Panc1 (cell line): ENCODE results near the gene PKIB. TPM values are rescaled to one million over a fixed set of nuclear protein-coding genes. Genes with fewer than 3 reads are reported as not detected.

ENCODE experiments used
- ATAC-seq: fragments of 200-7000 bp; cut with Tn5 transposase; 2 replicates; pipeline ENCODE4 v1.9.1; 2020; ENCODE audit warnings: mild to moderate bottlenecking, moderate library complexity
- BruUV-seq: library from RNA; stranded (reverse); fragments of 400-500 nt; replicated peaks from 2 replicates; lab custom pipeline; 2021; lab: Mats Ljungman, UMichigan
- CTCF ChIA-PET: fragments of 300-600 bp; sonication (Branson Sonifier 250); formaldehyde crosslinking; loops from one replicate; lab custom pipeline; 2022; ENCODE audit warnings: antibody characterized with exemption; lab: Charles Lee
- POLR2A ChIA-PET: fragments of 300-600 bp; sonication (Branson Sonifier 250); formaldehyde crosslinking; loops from one replicate; lab custom pipeline; 2022; ENCODE audit warnings: antibody characterized with exemption; lab: Charles Lee
- DNase-seq: peaks from one replicate; pipeline ENCODE4 v3.0.0-alpha.2; 2010; ENCODE audit warnings: low read depth, low spot score
- H3K27ac ChIP-seq: 2 replicates; pipeline ENCODE4 v1.5.1; 2011; ENCODE audit warnings: mild to moderate bottlenecking, low read length, inconsistent platforms
- H3K27me3 ChIP-seq: fragments of 200-500 bp; sonication (Bioruptor generic); 2 replicates; pipeline ENCODE4 v1.6.0; 2014; ENCODE audit warnings: low read length, inconsistent platforms; ENCODE audit not compliant: control insufficient read depth, insufficient read depth
- H3K36me3 ChIP-seq: fragments of 200-500 bp; sonication (Bioruptor generic); 2 replicates; pipeline ENCODE4 v1.5.1; 2014; ENCODE audit warnings: inconsistent platforms, mild to moderate bottlenecking, low read length, moderate library complexity; ENCODE audit not compliant: control insufficient read depth, insufficient read depth
- H3K4me1 ChIP-seq: 2 replicates; pipeline ENCODE4 v1.5.1; 2011; ENCODE audit warnings: inconsistent platforms, mild to moderate bottlenecking, low read length, moderate library complexity; ENCODE audit not compliant: control insufficient read depth, insufficient read depth
- H3K4me3 ChIP-seq, 2 experiments: 2 replicates each; pipeline ENCODE4 v1.5.1; 2011 to 2012; ENCODE audit warnings: low read depth in 2 of 2, low read length in 2 of 2, mild to moderate bottlenecking in 2 of 2, inconsistent platforms in 1 of 2, moderate library complexity in 1 of 2
- H3K9me3 ChIP-seq: fragments of 200-500 bp; sonication (Bioruptor generic); 2 replicates; pipeline ENCODE4 v1.5.1; 2014; ENCODE audit warnings: low read depth, mild to moderate bottlenecking, inconsistent platforms, low read length, moderate library complexity; ENCODE audit not compliant: control insufficient read depth, insufficient read depth
- CTCF ChIP-seq: fragments of 450-650 bp; IDR thresholded peaks from 2 replicates; pipeline ENCODE4 v1.5.1; 2017; ENCODE audit warnings: mild to moderate bottlenecking
- POLR2AphosphoS5 ChIP-seq: IDR thresholded peaks from 2 replicates; pipeline ENCODE4 v1.6.1; 2012; ENCODE audit warnings: mild to moderate bottlenecking, low read depth, low read length, moderate library complexity
- REST ChIP-seq, 2 experiments: IDR thresholded peaks; 2 replicates each; pipeline ENCODE4 v1.6.1; 2011 to 2012; ENCODE audit warnings: low read depth in 2 of 2, control low read depth in 1 of 2, low read length in 1 of 2, mild to moderate bottlenecking in 1 of 2, moderate library complexity in 1 of 2; ENCODE audit not compliant: insufficient read depth in 1 of 2
- SIN3A ChIP-seq: IDR thresholded peaks from 2 replicates; pipeline ENCODE4 v1.6.1; 2012; ENCODE audit warnings: low read depth, mild to moderate bottlenecking, low read length, moderate library complexity, borderline replicate concordance; ENCODE audit not compliant: insufficient read depth
- TCF7L2 ChIP-seq: IDR thresholded peaks from 2 replicates; pipeline ENCODE4 v1.6.1; 2011; ENCODE audit warnings: mild to moderate bottlenecking, low read depth, low read length, inconsistent platforms
- in situ Hi-C: cut with HindIII; loops from 2 replicates; pipeline ENCODE4 v1.10.0; 2016; ENCODE audit warnings: low sequenced_read_pairs, low pct_unique_long_range_greater_than_20kb
- intact Hi-C: fragments of 100-400 bp; cut with micrococcal nuclease; formaldehyde crosslinking; loops from one replicate; pipeline ENCODE4 v1.10.0; 2022; ENCODE audit not compliant: unreplicated experiment
- total RNA-seq: library from RNA; stranded (reverse); gene quantifications from one replicate; pipeline ENCODE4 v1.2.1, GENCODE V29; 2021; ENCODE audit not compliant: unreplicated experiment

Gene PKIB
- total RNA-seq, 1 experiment from 2014 or later = 1.1 TPM

- ChIA-PET POLR2A (interaction anchor here (0.6 kb wide), 1 partner anchor 898 kb away, joined by 3 read pairs; no protein-coding TSS in a partner anchor), CTCF (no interaction called here)
- ATAC-seq = no peak
- no peak overlapping the region for H3K4me3 ChIP-seq
- H3K36me3 ChIP-seq = no peaks in the 10 kb centered on the region
- H3K27ac ChIP-seq = no peak overlapping the region
- H3K27me3 ChIP-seq = no peaks in the 10 kb centered on the region
- no peak for TF ChIP-seq POLR2AphosphoS5
- no peak for TF ChIP-seq CTCF
- no peak for TF ChIP-seq REST (IDR thresholded peaks at IDR 0.05; ENCODE audit: insufficient read depth in 1 of 2, low read depth in 2 of 2, low read length in 1 of 2)
- no peak for TF ChIP-seq SIN3A
- TF ChIP-seq TCF7L2 = no peak
- no peaks in the 10 kb centered on the region for H3K4me1 ChIP-seq
- intact Hi-C loops (no loop called here), in situ Hi-C loops (no loop called here)
- no peaks in the 10 kb centered on the region for H3K9me3 ChIP-seq
- BruUV-seq = no TSS peak
- no peak for DNase-seq
These were observed 41.4 kb upstream of the PKIB start for GRCh38 chr6:122568797-122569221.

GRCh38 chr6:122569230-122569771 lies 40.9 kb upstream of the PKIB start:
- intact Hi-C loops (no loop called here), in situ Hi-C loops (no loop called here)
- ATAC-seq (no peak), DNase-seq (no peak)
- TF ChIP-seq TCF7L2 = no peak
- TF ChIP-seq CTCF = no peak
- TF ChIP-seq REST (IDR thresholded peaks at IDR 0.05; ENCODE audit: insufficient read depth in 1 of 2, low read depth in 2 of 2, low read length in 1 of 2) = no peak
- no peak for TF ChIP-seq SIN3A
- no peak for TF ChIP-seq POLR2AphosphoS5
- no TSS peak for BruUV-seq
- no peaks in the 10 kb centered on the region for H3K27me3 ChIP-seq
- H3K27ac ChIP-seq = no peak overlapping the region
- ChIA-PET POLR2A (interaction anchor here (0.6 kb wide), 1 partner anchor 897 kb away, joined by 3 read pairs; no protein-coding TSS in a partner anchor), CTCF (no interaction called here)
- H3K36me3 ChIP-seq = no peaks in the 10 kb centered on the region
- no peak overlapping the region for H3K4me3 ChIP-seq
- H3K4me1 ChIP-seq = no peaks in the 10 kb centered on the region
- no peaks in the 10 kb centered on the region for H3K9me3 ChIP-seq
